Testis (tissue), 2 donors: Measurements from ENCODE around the gene MYO1B.

Experiments
- POLR2A ChIP-seq: fragments of 450-650 bp; IDR thresholded peaks from one replicate; pipeline ENCODE4 v1.6.1; 2017; ENCODE audit warnings: antibody characterized with exemption, mild to moderate bottlenecking, moderate library complexity
- TF ChIP-seq, protein P1 (sequence below), 3 experiments: fragments of 450-650 bp in 2 of 3; fragments of 200-600 bp in 1 of 3; sonication (generic) in 1 of 3; IDR thresholded peaks; one replicate each; pipeline ENCODE4 v1.5.1; 2016 to 2019; ENCODE audit warnings: antibody characterized with exemption in 3 of 3, mild to moderate bottlenecking in 2 of 3, moderate library complexity in 1 of 3

DNA sequence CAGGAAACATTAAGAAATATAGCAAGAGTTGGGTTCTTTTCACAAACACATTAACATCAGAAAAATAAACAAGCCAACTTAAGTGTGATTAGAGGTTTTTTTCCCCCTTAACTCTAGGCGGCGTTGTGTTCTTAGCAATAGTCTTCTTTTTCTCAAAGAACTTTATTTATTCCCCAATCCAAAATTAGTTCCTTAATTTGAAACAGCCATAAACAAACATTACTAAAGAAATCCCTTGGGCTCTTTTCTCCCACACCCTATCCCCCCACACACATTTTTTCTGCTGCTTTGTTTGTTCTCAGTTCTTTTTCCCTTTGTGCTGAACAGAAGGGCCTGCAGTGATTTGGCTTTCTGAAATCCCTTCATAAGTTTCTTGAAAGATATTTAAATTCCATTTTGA lies 13.2 kb upstream of the MYO1B start:
- TF ChIP-seq, protein P1, sequence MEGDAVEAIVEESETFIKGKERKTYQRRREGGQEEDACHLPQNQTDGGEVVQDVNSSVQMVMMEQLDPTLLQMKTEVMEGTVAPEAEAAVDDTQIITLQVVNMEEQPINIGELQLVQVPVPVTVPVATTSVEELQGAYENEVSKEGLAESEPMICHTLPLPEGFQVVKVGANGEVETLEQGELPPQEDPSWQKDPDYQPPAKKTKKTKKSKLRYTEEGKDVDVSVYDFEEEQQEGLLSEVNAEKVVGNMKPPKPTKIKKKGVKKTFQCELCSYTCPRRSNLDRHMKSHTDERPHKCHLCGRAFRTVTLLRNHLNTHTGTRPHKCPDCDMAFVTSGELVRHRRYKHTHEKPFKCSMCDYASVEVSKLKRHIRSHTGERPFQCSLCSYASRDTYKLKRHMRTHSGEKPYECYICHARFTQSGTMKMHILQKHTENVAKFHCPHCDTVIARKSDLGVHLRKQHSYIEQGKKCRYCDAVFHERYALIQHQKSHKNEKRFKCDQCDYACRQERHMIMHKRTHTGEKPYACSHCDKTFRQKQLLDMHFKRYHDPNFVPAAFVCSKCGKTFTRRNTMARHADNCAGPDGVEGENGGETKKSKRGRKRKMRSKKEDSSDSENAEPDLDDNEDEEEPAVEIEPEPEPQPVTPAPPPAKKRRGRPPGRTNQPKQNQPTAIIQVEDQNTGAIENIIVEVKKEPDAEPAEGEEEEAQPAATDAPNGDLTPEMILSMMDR (IDR thresholded peaks at IDR 0.05), result peak; percentile 27 to 52 (median 40)
- no peak for TF ChIP-seq POLR2A
